ENCODE data around the gene QPCT.
"Not testable (repeated sequence)": the region's sequence is repeated elsewhere in the genome, so short reads cannot be mapped to it uniquely, and the experiment has no call there.

QPCT gene

DNA sequence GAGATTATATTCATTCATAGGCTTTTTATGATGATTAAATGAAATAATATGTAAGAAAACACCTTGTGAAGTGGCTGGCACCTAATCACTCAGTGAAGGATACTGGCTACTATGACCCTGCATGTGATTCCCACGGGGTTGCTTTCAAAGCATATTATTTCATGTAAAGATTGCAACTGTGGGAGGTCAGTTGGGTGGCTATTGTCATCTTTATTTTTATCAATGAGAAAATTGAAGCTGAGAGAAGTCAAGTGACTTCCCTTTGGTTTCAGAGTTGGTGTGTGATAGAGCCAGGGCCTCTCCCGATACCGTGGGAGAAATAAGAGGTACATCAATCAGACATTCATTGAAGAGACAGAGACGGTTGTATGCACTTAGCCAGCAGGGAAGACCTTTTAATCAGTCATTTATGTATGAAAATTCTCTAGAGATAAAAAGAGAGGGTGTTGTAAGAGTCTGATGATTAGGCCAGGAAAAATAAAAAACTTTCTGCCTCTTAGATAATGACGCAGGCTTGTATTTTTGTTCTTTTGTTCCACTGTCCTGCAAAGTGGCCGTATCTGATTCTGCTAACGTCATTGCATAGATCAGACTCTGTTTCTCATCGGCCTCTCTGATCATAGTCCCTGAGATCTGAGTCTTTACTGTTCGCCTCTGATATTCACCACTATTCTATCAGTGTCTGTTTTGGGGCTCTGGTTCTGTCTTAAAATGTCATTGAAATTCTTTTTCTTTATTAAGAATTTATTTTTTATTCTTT is 50.5 kb downstream of the QPCT start:
- DNase-seq, result no peak

- no peak for DNase-seq
These were observed 52.6 kb downstream of the QPCT start for GRCh38 chr2:37396890-37397565.

- DNase-seq, result no peak
These were observed 54.6 kb downstream of the QPCT start for GRCh38 chr2:37398990-37399389.

DNA sequence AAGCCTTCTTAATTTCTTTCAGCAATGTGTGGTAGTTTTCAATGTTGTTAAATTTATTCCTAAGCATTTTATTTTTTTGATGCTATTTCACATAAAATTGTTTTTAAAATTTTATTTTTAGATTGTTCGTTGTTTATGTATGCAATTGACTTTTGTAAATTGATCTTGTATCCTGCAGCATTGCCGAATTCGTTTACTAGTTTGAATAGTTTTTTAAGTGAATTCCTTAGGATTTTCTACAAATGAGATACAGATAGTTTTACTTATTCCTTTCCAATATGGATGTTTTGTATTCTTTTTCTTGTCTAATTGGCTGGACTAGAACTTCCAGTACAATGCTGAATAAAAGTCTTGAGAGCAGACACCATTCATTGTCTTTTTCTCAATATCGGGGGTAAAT is 55.6 kb downstream of the QPCT start:
- DNase-seq, result no peak

GRCh38 chr2:37402636-37403035 is 58.2 kb downstream of the QPCT start:
- no peak for DNase-seq

GRCh38 chr2:37405781-37406180 is 61.4 kb downstream of the QPCT start:
- DNase-seq, result no peak

DNA sequence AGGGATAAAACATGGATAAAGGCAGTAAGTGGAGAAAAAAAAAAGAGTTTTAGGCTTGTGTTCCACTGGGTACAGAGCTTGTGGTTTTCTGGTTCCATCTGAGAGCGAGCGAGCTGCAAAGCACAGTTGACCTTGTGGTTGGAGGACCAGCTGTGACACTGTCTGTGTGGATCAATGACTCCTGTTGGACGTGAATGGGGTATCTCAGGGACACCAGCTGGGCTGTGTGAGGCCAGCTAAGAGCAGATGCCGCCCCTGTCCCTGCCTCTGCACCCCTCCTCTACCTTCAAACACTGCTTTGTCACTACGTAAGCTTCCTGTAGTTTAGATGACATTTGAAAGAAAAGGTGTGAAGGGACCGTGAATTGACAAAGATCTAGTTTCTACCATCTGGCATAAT is 67.8 kb downstream of the QPCT start:
- DNase-seq, result no peak

DNA sequence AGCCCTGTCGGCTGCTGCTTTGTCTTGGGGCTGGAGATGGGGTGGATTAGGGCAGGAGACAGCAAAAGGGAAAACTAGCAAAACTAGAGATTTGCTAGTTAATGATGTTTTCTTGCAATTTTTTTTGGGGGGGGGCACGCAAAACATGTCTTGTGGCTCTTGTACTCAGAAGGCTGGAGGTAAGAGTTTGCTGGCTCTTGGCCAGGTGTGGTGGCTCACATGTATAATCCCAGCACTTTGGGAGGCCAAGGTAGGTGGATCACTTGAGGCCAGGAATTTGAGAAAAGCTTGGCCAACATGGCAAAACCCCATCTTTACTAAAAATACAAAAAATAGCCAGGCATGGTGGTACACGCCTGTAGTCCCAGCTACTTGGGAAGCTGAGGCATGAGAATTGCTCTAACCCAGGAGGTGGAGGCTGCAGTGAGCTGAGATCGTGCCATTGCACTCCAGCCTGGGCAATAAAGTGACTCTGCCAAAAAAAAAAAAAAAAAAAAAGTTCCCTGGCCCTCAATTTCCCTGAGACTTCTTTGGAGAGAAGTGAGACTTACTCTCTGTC is 69.6 kb downstream of the QPCT start:
- not testable (repeated sequence) for DNase-seq

DNA sequence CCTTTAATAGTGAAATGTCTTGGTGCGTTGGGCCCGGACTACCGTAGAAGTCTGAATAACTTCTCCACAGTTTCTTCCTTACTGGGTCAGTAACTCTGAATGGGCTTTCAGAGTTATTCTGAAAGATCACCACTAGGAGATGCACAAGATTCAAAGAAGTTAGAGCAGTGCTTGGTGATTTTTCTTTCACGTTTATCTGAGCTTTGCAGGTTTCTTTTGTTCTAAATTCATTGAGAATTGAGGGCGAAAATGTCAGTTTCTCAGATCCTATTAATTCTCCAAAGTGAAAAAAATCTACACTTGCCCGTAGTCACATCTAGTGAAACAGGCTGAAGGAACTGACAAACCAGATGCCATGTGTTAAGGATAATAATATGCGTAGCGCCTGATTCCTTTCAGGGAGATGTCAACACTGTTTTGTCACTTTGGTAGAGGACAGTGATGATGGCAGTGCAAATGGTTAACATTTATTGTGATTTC is 70.1 kb downstream of the QPCT start:
- DNase-seq, result peak; percentile 46

DNA sequence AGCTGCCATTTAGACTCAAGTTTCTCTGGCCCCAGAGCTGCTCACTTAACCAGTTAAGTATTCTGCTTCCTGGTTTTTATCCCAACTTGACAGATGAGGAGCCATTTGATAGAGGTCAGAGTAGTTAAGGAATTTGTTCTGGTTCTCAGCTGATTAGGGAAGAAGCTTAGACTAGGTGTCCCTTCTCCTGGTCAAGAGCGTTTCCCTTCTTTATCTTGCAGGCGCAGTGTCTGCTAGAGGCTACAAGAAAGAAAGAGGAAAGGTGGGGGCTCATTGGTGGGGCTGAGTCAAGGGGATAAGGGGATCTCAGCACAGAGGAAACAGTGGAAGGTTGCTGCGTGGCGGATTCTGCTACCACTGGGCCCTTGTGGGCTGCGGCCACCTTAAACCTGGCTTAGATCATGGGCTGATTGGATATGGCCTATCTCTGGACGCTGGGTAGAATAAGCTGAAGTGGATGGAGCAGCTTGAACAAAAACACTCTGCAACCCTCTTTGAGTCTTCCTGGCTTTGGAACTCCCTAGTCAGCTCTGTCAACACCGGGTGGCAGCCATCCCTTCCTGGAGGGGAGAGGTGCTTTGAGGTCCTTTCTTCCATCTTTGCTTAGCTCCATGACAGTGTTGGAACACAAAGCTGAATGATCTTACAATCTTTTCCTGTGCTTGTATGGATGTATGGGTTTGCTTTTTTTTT is 70.8 kb downstream of the QPCT start:
- no peak for DNase-seq

GRCh38 chr2:37417321-37417720 is 72.9 kb downstream of the QPCT start:
- DNase-seq, result peak; percentile 26

GRCh38 chr2:37418956-37419355 is 74.5 kb downstream of the QPCT start:
- DNase-seq, result no peak

DNA sequence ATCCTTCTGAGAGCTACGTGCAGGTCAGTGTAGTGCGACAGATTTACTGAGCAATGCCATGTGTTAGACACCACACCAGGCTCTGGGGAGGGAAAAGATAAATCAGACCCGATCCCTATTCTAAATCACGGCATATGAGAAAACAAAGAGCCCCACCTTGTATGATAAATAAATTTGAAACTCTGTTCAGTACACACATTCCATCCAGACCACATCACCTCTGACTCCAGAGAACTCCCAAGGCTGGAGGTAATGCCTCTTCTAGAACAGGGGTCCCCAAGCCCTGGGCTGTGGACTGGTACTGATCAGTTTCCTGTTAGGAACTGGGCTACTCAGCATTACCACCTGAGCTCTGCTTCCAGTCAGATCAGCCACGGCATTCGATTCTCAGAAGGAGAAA is 77.3 kb downstream of the QPCT start:
- DNase-seq, result no peak

DNA sequence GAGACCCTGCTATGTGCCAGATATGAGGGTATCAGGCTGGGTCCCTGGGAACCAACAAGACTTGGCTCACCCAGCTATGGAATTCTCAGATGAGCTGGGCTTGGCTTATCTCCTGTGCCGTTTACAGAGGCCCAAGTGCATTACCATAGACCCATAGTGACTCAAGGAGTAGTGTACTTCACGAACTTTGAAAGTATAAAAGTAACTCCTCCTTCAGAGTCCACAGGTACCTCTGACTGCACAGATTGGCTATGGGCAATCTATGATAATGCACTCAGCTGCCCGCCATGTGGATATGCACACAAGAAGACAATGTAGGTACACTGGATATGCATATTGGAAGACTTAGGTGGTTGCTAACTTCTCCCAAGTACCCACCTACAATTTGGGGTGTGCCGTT is 78.4 kb downstream of the QPCT start:
- DNase-seq, result no peak
